Measurements from ENCODE around the gene IL2RA. TPM values are rescaled to one million over a fixed set of nuclear protein-coding genes. Genes with fewer than 3 reads are reported as not detected.

IL2RA gene
- total and polyA plus RNA-seq, 9 of the 15 experiments (the other 6 are each of a cell fraction or from before 2014, with no cell fraction given), result 0.95 TPM; not detected in 8

- TF ChIP-seq TSHZ1 (CRISPR knock-in tag; IDR thresholded peaks at IDR 0.05) (no peak), FOSL1 (tag; conservative IDR thresholded peaks at IDR 0.05) (peak; percentile 88), ZNF217 (CRISPR knock-in tag; IDR thresholded peaks at IDR 0.05) (no peak), SMARCB1 (IDR thresholded peaks at IDR 0.05; ENCODE audit: insufficient read length, low read depth) (no peak), ZNF668 (CRISPR knock-in tag; IDR thresholded peaks at IDR 0.05) (no peak), PPARD (CRISPR knock-in tag; IDR thresholded peaks at IDR 0.05) (no peak), NFE2L1 (tag; IDR thresholded peaks at IDR 0.05; ENCODE audit: borderline replicate concordance, low read depth) (no peak), HMGXB4 (CRISPR knock-in tag; IDR thresholded peaks at IDR 0.05) (no peak), BRF1 (IDR thresholded peaks at IDR 0.05; ENCODE audit: borderline replicate concordance, extremely low read depth, insufficient read length) (no peak), BACH1 (tag; IDR thresholded peaks at IDR 0.05) (0 out of 2 replicates have a peak, but pooled peaks have one; percentile 28), NRF1 (conservative IDR thresholded peaks at IDR 0.05 in 1 of 2, IDR thresholded peaks at IDR 0.05 in 1 of 2) (peak; percentile 16 to 20; a peak in 2 of 4 replicates), HINFP (tag; conservative IDR thresholded peaks at IDR 0.05; ENCODE audit: low read depth) (no peak), ZNF445 (CRISPR knock-in tag; IDR thresholded peaks at IDR 0.05; ENCODE audit: low read depth) (no peak), ZFP91 (CRISPR knock-in tag; IDR thresholded peaks at IDR 0.05) (no peak), CREB1 (IDR thresholded peaks at IDR 0.05) (no peak; the same call in 1 of the 2 replicates), CREB1 (CRISPR knock-in tag; IDR thresholded peaks at IDR 0.05) (peak; percentile 30; the same call in 1 of the 2 replicates), EGR1 (conservative IDR thresholded peaks at IDR 0.05) (0 out of 2 replicates have a peak, but pooled peaks have one; percentile 14), SIX5 (IDR thresholded peaks at IDR 0.05; ENCODE audit: borderline replicate concordance in 1 of 2, insufficient read depth in 1 of 2, low read depth in 1 of 2, low read length in 2 of 2) (no peak)
Observed at GRCh38 chr10:5977471-5978229, 84.5 kb downstream of the IL2RA start, which contains the start of gene IL15RA (continued).
